Chondrocyte (in vitro differentiated cells): ENCODE results near the gene TMEM106C. TPM values are rescaled to one million over a fixed set of nuclear protein-coding genes. Genes with fewer than 3 reads are reported as not detected.

Experiments
- DNase-seq: peaks from one replicate; pipeline ENCODE4 v3.0.0; 2021; ENCODE audit warnings: mixed read lengths, low spot score
- H3K27ac Mint-ChIP-seq: one replicate; pipeline ENCODE4 v1.8.0; 2021; ENCODE audit warnings: mild to moderate bottlenecking, moderate library complexity, mixed read lengths; ENCODE audit not compliant: unreplicated experiment
- H3K27me3 Mint-ChIP-seq: 2 replicates; pipeline ENCODE4 v1.8.0; 2021; ENCODE audit warnings: low read depth, mixed read lengths
- H3K36me3 Mint-ChIP-seq: 2 replicates; pipeline ENCODE4 v1.8.0; 2021; ENCODE audit warnings: low read depth, mixed read lengths
- H3K4me1 Mint-ChIP-seq: 2 replicates; pipeline ENCODE4 v1.8.0; 2021; ENCODE audit warnings: low read depth, mild to moderate bottlenecking, mixed read lengths
- H3K4me3 Mint-ChIP-seq: one replicate; pipeline ENCODE4 v1.8.0; 2021; ENCODE audit warnings: mild to moderate bottlenecking, moderate library complexity, mixed read lengths; ENCODE audit not compliant: unreplicated experiment
- H3K9me3 Mint-ChIP-seq: 2 replicates; pipeline ENCODE4 v1.8.0; 2021; ENCODE audit warnings: low read depth, mixed read lengths
- CTCF ChIP-seq: fragments of 200-600 bp; sonication (generic); IDR thresholded peaks from 2 replicates; pipeline ENCODE4 v1.5.0; 2021; ENCODE audit warnings: antibody characterized with exemption, mild to moderate bottlenecking, moderate library complexity
- total RNA-seq: library from RNA; stranded (reverse); gene quantifications from 3 replicates; pipeline ENCODE4 v1.2.1, GENCODE V29; 2021

TMEM106C gene
- total RNA-seq, 1 donor from 2014 or later, result 54.3 TPM

DNA sequence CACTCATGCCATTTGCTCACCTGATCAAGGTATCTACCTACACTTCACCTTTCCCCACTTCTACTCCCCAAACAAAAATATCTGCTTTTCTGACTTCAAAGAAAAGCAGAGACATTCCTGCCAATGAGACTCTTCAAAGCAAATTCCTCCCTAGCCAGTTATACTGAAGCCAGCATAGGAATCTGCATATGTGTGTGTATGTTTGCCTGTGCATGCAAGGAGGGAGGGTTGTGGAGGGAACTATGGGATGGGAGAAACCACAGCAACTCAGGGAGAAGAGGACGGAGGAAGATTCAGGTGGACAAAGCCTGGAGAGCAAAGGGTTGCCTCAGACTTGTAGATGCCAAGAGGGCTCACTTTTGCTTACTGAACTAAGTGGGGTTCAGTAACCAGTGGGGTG is 32.2 kb upstream of the TMEM106C start:
- H3K4me3 Mint-ChIP-seq, result no peak overlapping the region
- H3K27me3 Mint-ChIP-seq, result peaks cover 14% of the 10 kb centered on the region
- no peak overlapping the region for H3K27ac Mint-ChIP-seq
- H3K4me1 Mint-ChIP-seq, result peaks cover 10% of the 10 kb centered on the region
- no peak for DNase-seq
- no peak for TF ChIP-seq CTCF
- H3K9me3 Mint-ChIP-seq, result no peaks in the 10 kb centered on the region
- H3K36me3 Mint-ChIP-seq, result no peaks in the 10 kb centered on the region

DNA sequence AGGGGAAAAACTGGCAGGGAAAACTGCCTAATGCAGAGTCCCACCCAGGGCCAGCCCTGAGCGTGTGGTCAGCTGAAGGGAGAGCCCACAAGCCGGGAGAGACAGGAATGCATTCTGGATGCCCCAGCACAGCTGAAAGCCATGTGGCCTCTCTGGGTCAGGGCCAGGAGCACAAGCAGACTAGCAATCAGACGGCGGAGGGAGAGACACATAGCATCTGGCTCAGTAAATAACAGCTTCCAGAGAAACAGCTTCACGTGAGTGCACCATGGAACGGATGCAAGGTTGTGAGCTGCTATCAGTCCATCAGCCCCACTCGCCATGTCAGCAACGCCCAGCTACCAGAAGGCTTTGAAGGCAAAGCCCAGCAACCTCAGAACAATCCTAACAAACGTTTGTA is 28.2 kb upstream of the TMEM106C start:
- no peak for DNase-seq
- H3K9me3 Mint-ChIP-seq, result no peaks in the 10 kb centered on the region
- peaks cover 15% of the 10 kb centered on the region for H3K4me1 Mint-ChIP-seq
- no peaks in the 10 kb centered on the region for H3K36me3 Mint-ChIP-seq
- H3K27ac Mint-ChIP-seq, result no peak overlapping the region
- H3K4me3 Mint-ChIP-seq, result no peak overlapping the region
- TF ChIP-seq CTCF, result no peak
- peaks cover 9% of the 10 kb centered on the region for H3K27me3 Mint-ChIP-seq

DNA sequence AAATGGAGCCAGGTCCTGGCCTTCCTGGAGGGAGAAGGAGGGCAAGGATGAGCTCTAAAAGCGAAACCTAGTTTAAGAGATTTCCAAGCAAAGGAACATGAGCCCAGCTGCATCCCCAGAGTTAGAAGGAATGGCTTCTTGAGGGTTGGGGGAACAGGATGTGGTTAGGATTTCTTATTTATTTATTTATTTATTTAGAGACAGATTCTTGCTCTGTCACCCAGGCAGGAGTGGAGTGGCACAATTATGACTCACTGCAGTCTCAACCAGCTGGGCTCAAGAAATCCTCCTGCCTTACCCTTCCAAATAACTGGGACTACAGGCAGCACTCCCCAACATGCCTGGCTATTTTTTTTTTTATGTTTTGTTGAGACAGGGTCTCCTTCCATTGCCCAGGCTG is 25.3 kb upstream of the TMEM106C start:
- Mint-ChIP-seq H3K36me3 (no peaks in the 10 kb centered on the region), H3K4me3 (no peak overlapping the region)

DNA sequence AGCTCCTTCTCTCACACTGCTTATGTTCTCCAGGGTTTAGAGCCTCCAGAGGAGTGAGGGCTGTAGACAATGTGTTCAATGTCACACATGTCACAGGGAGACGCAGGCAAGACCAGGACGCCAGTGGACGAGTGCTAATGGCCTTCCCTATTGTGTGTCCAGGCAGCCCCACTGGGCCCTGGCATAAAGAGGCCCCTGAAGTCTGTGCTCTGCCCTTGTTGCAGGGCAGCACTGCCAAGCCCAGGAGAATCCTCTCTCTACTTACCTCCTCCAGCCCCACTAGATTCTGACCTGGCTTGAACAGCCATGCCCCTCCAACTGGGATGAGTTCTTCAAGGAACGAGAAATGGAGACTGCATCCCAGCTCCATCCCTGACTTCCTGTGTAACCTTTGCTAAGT is 24.8 kb upstream of the TMEM106C start:
- Mint-ChIP-seq H3K27me3 (no peaks in the 10 kb centered on the region), H3K27ac (no peak overlapping the region), H3K4me1 (peaks cover 15% of the 10 kb centered on the region), H3K36me3 (no peaks in the 10 kb centered on the region), H3K9me3 (no peaks in the 10 kb centered on the region), H3K4me3 (no peak overlapping the region)
- TF ChIP-seq CTCF, result no peak
- no peak for DNase-seq

More for the DNA sequence above, 25.3 kb upstream of the TMEM106C start:
- Mint-ChIP-seq H3K27ac (no peak overlapping the region), H3K4me1 (peaks cover 15% of the 10 kb centered on the region), H3K27me3 (no peaks in the 10 kb centered on the region), H3K9me3 (no peaks in the 10 kb centered on the region)
- DNase-seq, result no peak
- no peak for TF ChIP-seq CTCF

- no peak for TF ChIP-seq CTCF
- Mint-ChIP-seq H3K4me3 (no peak overlapping the region), H3K4me1 (peaks cover 15% of the 10 kb centered on the region), H3K36me3 (no peaks in the 10 kb centered on the region), H3K27me3 (no peaks in the 10 kb centered on the region), H3K27ac (no peak overlapping the region), H3K9me3 (no peaks in the 10 kb centered on the region)
- no peak for DNase-seq
Observed at GRCh38 chr12:47939009-47939601, 24.3 kb upstream of the TMEM106C start.
